ENCODE measurements around the gene FGF6. TPM values are rescaled to one million over a fixed set of nuclear protein-coding genes. Genes with fewer than 3 reads are reported as not detected.

FGF6 gene
- total and polyA plus RNA-seq, 10 donors, result not detected

DNA sequence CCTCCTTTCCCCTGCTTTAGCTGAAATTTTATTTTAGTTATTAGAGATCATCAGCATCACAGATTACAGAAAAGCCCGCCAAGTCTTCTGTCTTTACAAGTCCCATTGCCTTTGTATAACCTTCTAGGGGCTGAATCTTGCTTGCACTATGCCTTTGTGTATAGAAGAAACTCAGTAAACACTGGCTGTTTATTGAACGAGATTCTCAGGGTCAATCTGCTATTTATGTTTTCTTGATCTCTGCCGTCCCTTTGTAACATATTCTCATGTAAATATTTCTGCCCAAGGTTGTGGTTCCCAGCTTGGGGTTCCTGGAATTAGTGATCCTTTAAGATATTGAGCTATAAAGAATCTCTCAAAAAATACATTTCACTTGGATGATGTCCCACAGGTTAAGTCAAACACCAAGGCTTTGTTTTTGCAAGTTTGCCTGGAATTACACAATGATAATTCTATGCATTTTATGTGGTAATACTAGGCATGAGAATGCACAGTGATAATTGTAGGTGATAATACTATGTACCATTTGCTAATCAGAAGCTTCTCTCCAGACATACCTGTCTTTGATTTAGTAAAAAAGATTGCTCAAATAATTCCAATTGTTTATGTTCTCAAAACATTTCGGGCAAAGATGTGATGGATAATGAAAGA, 40.6 kb upstream of the FGF6 start:
- intact Hi-C loops (cut with DNase I; ENCODE audit: low total_unique reads), result no loop called here
- H3K4me3 ChIP-seq, result no peak overlapping the region
- no peak for TF ChIP-seq POLR2AphosphoS5 (IDR thresholded peaks at IDR 0.05)
- TF ChIP-seq, protein P1, sequence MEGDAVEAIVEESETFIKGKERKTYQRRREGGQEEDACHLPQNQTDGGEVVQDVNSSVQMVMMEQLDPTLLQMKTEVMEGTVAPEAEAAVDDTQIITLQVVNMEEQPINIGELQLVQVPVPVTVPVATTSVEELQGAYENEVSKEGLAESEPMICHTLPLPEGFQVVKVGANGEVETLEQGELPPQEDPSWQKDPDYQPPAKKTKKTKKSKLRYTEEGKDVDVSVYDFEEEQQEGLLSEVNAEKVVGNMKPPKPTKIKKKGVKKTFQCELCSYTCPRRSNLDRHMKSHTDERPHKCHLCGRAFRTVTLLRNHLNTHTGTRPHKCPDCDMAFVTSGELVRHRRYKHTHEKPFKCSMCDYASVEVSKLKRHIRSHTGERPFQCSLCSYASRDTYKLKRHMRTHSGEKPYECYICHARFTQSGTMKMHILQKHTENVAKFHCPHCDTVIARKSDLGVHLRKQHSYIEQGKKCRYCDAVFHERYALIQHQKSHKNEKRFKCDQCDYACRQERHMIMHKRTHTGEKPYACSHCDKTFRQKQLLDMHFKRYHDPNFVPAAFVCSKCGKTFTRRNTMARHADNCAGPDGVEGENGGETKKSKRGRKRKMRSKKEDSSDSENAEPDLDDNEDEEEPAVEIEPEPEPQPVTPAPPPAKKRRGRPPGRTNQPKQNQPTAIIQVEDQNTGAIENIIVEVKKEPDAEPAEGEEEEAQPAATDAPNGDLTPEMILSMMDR (IDR thresholded peaks at IDR 0.05 in 8 of 11, conservative IDR thresholded peaks at IDR 0.05 in 3 of 11), result no peak
- DNase-seq, result no peak
- H3K27me3 ChIP-seq (replicated peaks in 1 of 7), result no peaks in the 10 kb centered on the region
- H3K4me1 ChIP-seq, result no peaks in the 10 kb centered on the region
- H3K9me3 ChIP-seq, result no peaks in the 10 kb centered on the region
- peaks cover 4 to 46% (median 38%) of the 10 kb centered on the region in 6 donors for H3K36me3 ChIP-seq
- WGBS, 5 donors, result 74 to 97% (median 91%) methylated on average over 4 of the region's 4 CpGs
- no peak overlapping the region for H3K27ac ChIP-seq

DNA sequence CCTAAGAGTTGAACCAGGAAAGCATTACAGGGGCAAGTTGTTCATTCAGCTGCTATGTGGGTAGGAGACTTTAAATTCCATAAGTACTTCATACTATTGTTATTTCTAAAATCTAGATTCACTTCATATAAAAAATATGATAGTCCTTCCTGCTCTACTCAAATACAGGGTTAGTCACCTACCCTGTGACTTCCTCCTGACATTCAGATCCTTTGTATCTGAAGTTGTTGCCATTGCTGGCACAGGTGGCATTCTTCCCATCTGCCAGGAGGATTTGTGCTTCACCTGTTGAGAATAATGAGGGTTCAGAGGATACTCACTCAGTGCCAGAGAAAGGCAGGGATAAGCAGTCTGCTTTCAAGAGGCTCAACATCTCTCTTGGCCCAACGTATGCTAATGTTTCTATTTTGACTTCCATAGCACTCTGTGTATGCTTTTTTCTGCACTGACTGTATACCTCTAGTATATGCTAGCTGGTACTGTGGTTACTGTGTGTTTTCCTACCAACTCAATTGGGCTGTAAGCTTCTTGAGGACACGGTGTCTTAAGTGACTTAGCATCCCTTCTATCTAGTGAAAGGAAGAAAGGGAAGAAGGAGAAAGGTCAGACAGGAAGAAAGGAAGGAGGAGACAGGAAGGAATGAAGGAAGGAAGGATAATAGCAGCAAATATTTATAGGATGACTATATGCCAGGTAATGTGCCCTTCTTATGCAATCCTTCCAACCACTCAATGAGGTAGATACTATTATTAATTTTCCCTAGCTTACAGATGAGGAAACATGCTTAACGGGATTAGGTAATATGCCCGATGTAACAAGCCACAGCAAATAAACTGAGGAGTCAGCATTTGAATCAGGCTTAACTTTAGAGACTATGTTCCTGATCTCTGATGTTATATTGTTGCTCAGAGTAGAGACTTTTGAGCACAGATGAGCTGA, 38.5 kb upstream of the FGF6 start:
- H3K4me3 ChIP-seq, result no peak overlapping the region
- H3K4me1 ChIP-seq, result no peaks in the 10 kb centered on the region
- H3K9me3 ChIP-seq, result peaks cover 0 to 12% (median 4%) of the 10 kb centered on the region in 8 donors
- H3K27ac ChIP-seq, result no peak overlapping the region
- no peaks in the 10 kb centered on the region for H3K27me3 ChIP-seq (replicated peaks in 1 of 7)
- TF ChIP-seq, protein P1 (IDR thresholded peaks at IDR 0.05 in 8 of 11, conservative IDR thresholded peaks at IDR 0.05 in 3 of 11), result no peak
- TF ChIP-seq POLR2AphosphoS5 (IDR thresholded peaks at IDR 0.05) (no peak), POLR2A (IDR thresholded peaks at IDR 0.05) (no peak)
- 56 to 78% (median 67%) methylated on average over 4 of the region's 4 CpGs for WGBS, 5 donors
- DNase-seq, result no peak
- H3K36me3 ChIP-seq, result peaks cover 0 to 25% (median 18%) of the 10 kb centered on the region in 6 donors
- intact Hi-C loops (cut with DNase I; ENCODE audit: low total_unique reads), result no loop called here

DNA sequence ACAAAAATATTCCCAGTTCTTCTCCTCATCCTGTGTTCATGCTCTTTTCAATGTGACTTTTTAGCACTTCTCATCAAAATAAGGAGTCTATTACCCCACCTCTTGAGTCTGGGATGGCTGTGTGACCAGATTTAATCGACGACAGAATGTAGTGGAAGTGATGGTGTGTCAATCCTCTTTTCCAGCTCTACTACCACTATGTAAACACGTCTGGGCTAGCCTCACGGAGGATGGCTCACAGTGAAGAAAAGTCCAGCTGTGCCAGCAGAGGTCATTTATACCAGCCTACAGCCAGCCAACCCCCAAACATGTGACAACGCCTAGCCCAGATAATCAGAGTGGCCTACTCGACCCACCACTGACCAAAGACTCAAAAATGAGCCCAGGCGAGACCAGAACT, 37.3 kb upstream of the FGF6 start:
- no peaks in the 10 kb centered on the region for H3K4me1 ChIP-seq
- peaks cover 0 to 13% (median 7%) of the 10 kb centered on the region in 6 donors for H3K36me3 ChIP-seq
- H3K4me3 ChIP-seq, result no peak overlapping the region
- WGBS, 5 donors, result 85 to 89% (median 87%) methylated on average over 7 of the region's 7 CpGs
- peaks cover 0 to 22% (median 14%) of the 10 kb centered on the region in 8 donors for H3K9me3 ChIP-seq
- H3K27ac ChIP-seq, result no peak overlapping the region
- intact Hi-C loops (cut with DNase I; ENCODE audit: low total_unique reads), result no loop called here
- no peak for DNase-seq
- no peaks in the 10 kb centered on the region for H3K27me3 ChIP-seq (replicated peaks in 1 of 7)
- TF ChIP-seq, protein P1 (IDR thresholded peaks at IDR 0.05 in 8 of 11, conservative IDR thresholded peaks at IDR 0.05 in 3 of 11), result no peak
- TF ChIP-seq POLR2A (IDR thresholded peaks at IDR 0.05), result no peak
- no peak for TF ChIP-seq POLR2AphosphoS5 (IDR thresholded peaks at IDR 0.05)

DNA sequence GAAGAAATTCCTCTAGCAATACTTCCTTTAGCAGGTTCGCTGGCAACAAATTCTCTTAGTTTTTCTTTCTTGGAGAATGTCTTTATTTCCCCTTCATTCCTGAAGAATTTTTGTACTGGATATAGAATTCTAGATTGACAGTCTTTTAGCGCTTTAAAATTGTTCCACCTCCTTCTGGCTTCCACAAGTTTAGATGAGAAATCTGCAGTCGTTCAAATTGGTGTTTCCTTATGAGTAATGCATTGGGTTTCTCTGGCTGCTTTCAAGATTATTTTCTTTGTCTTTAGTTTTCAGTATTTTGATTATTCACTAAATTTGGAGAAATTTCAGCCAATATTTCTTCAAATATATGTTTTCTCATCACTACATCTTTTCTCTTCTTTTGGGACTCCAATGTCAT, 33.3 kb upstream of the FGF6 start:
- Histone ChIP-seq H3K4me3 (no peak overlapping the region), H3K4me1 (no peaks in the 10 kb centered on the region), H3K27me3 (replicated peaks in 1 of 7) (peaks cover 0 to 6% (median 0%) of the 10 kb centered on the region in 7 donors), H3K36me3 (no peaks in the 10 kb centered on the region), H3K27ac (no peak overlapping the region), H3K9me3 (peaks cover 0 to 22% (median 14%) of the 10 kb centered on the region in 8 donors)
- no peak for TF ChIP-seq POLR2A (IDR thresholded peaks at IDR 0.05)
- TF ChIP-seq, protein P1 (IDR thresholded peaks at IDR 0.05 in 8 of 11, conservative IDR thresholded peaks at IDR 0.05 in 3 of 11), result no peak
- TF ChIP-seq POLR2AphosphoS5 (IDR thresholded peaks at IDR 0.05), result no peak
- WGBS, 5 donors, result 77 to 94% (median 85%) methylated on average over 3 of the region's 3 CpGs
- no peak for DNase-seq
- intact Hi-C loops (cut with DNase I; ENCODE audit: low total_unique reads), result no loop called here

All from spleen (tissue), 11 donors.